Kidney epithelial cell (primary cell): ENCODE measurements around the gene SNRPA1. TPM values are rescaled to one million over a fixed set of nuclear protein-coding genes. Genes with fewer than 3 reads are reported as not detected.

Experiments
- DNase-seq: peaks from one replicate; pipeline ENCODE4 v3.0.0-alpha.2; 2010; ENCODE audit warnings: low read depth
- H3K27me3 ChIP-seq: 2 replicates; pipeline ENCODE4 v1.6.0; 2011; ENCODE audit warnings: low read length; ENCODE audit not compliant: control insufficient read depth, insufficient read depth
- H3K36me3 ChIP-seq: 2 replicates; pipeline ENCODE4 v1.5.1; 2011; ENCODE audit warnings: low read length; ENCODE audit not compliant: control insufficient read depth, insufficient read depth
- H3K4me3 ChIP-seq: 2 replicates; pipeline ENCODE4 v1.5.1; 2011; ENCODE audit warnings: low read depth, mild to moderate bottlenecking, control low read depth, low read length
- CTCF ChIP-seq: IDR thresholded peaks from 2 replicates; pipeline ENCODE4 v1.5.1; 2011; ENCODE audit warnings: mild to moderate bottlenecking, moderate library complexity, low read length, control low read depth, inconsistent platforms; ENCODE audit not compliant: insufficient read depth, poor library complexity, severe bottlenecking
- total RNA-seq: library from RNA; depleted of rRNA; stranded (reverse); fragments of >200 nt; gene quantifications from 2 replicates; pipeline ENCODE4 v1.2.3, GENCODE V29; 2015

The SNRPA1 gene
- total RNA-seq, 1 donor from 2014 or later, result 39.8 TPM

DNA sequence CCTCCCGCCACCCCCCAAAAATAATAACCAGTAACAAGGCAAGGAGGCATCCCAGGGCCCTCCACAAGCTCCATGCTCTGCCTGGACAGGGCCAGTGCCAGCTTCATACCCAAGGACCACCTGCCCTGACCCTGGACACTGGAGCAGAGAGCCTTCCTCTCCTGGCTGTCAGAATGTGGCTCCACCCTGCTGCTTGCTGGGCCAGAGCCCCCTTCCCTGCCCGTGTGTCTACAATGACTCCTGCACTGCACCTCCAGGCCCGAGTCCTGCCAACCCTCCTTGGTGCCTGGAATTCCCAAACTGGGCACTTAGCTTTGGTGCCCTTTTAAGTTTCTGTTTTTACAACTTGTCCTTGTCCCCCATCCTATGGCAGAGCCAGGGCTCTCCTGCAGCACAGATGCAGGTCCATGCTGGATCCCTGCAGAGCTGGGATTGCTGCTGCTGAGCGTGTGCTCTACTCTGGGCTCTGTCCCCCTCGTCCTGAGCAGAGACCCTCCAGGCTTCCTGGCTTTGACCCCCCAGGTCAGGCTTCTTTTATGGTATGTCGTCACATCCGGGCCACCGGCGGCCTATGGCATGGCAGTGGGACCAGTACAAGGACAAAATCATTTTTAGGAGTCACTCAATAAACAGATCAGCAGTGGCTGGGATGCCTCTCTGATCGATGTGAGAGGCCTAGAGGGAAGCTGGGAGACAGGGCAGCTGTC lies 11.4 kb upstream of the SNRPA1 start:
- H3K27me3 ChIP-seq, result no peaks in the 10 kb centered on the region
- DNase-seq, result no peak
- no peak for TF ChIP-seq CTCF
- no peak overlapping the region for H3K4me3 ChIP-seq
- H3K36me3 ChIP-seq, result no peaks in the 10 kb centered on the region

- no peak for TF ChIP-seq CTCF
- H3K4me3 ChIP-seq, result no peak overlapping the region
- H3K27me3 ChIP-seq, result no peaks in the 10 kb centered on the region
- no peak for DNase-seq
- no peaks in the 10 kb centered on the region for H3K36me3 ChIP-seq
Observed at GRCh38 chr15:101305820-101306255, 10.8 kb upstream of the SNRPA1 start.

DNA sequence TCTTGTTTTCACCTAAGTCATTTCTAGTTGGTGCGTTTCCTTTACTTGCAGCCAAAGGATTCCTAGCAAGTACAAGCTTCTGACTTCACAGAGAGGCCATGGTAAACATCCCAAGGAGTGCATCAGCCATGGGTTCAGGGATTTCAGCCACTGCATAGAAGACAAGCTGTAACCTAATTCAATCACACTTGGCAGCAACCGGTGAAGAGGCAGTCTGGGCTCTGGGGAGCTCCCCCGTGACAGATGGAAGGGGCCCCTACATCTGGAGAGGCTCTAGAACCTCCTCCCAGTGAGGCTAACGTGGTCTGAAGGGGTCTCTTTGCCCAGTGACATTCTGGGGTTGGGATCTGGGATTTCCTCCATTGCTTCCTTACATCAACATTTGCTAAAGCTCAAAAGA lies 8.4 kb upstream of the SNRPA1 start:
- Histone ChIP-seq H3K4me3 (no peak overlapping the region), H3K27me3 (no peaks in the 10 kb centered on the region), H3K36me3 (no peaks in the 10 kb centered on the region)
- DNase-seq, result no peak
- TF ChIP-seq CTCF, result no peak

- no peak for TF ChIP-seq CTCF
- H3K4me3 ChIP-seq, result no peak overlapping the region
- no peaks in the 10 kb centered on the region for H3K27me3 ChIP-seq
- DNase-seq, result no peak
- H3K36me3 ChIP-seq, result no peaks in the 10 kb centered on the region
Observed at GRCh38 chr15:101296418-101297405, 1.7 kb upstream of the SNRPA1 start.

- no peak for DNase-seq
- peak overlapping the region; percentile 97 for H3K4me3 ChIP-seq
- TF ChIP-seq CTCF, result no peak
- H3K27me3 ChIP-seq, result no peaks in the 10 kb centered on the region
- H3K36me3 ChIP-seq, result no peaks in the 10 kb centered on the region
Observed at GRCh38 chr15:101295607-101296161, 636 bp upstream of the SNRPA1 start.
